AG09319 (cell line): ENCODE measurements around the gene NBPF1.
"Not testable (repeated sequence)": the region's sequence is repeated elsewhere in the genome, so short reads cannot be mapped to it uniquely, and the experiment has no call there.

Source experiments
- DNase-seq: peaks from one replicate; pipeline ENCODE4 v3.0.0-alpha.2; 2010; ENCODE audit warnings: low read depth; ENCODE audit errors: extremely low read depth
- TF ChIP-seq, protein P1 (sequence below): IDR thresholded peaks from 2 replicates; pipeline ENCODE4 v1.5.1; 2011; ENCODE audit warnings: low read depth, mild to moderate bottlenecking, inconsistent platforms, low read length, moderate library complexity

Gene NBPF1

DNA sequence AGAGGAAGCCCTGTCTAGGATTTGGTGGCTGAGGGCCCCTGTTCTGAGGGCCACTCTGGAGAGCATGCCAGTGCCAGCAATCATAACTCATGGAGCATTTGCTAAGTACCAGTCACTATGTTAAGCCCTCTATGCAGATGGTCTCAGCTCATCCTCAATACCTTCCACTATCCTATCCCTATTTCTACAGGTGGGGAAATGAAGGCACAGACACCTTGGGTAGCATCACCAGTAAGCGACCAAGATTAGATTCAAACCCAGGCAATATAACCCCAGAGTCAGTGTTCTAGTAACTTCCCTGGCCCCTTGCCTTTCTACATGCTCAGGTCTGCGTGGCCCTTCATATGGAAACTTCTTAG, 7.9 kb upstream of the NBPF1 start:
- TF ChIP-seq, protein P1, sequence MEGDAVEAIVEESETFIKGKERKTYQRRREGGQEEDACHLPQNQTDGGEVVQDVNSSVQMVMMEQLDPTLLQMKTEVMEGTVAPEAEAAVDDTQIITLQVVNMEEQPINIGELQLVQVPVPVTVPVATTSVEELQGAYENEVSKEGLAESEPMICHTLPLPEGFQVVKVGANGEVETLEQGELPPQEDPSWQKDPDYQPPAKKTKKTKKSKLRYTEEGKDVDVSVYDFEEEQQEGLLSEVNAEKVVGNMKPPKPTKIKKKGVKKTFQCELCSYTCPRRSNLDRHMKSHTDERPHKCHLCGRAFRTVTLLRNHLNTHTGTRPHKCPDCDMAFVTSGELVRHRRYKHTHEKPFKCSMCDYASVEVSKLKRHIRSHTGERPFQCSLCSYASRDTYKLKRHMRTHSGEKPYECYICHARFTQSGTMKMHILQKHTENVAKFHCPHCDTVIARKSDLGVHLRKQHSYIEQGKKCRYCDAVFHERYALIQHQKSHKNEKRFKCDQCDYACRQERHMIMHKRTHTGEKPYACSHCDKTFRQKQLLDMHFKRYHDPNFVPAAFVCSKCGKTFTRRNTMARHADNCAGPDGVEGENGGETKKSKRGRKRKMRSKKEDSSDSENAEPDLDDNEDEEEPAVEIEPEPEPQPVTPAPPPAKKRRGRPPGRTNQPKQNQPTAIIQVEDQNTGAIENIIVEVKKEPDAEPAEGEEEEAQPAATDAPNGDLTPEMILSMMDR: no peak

DNA sequence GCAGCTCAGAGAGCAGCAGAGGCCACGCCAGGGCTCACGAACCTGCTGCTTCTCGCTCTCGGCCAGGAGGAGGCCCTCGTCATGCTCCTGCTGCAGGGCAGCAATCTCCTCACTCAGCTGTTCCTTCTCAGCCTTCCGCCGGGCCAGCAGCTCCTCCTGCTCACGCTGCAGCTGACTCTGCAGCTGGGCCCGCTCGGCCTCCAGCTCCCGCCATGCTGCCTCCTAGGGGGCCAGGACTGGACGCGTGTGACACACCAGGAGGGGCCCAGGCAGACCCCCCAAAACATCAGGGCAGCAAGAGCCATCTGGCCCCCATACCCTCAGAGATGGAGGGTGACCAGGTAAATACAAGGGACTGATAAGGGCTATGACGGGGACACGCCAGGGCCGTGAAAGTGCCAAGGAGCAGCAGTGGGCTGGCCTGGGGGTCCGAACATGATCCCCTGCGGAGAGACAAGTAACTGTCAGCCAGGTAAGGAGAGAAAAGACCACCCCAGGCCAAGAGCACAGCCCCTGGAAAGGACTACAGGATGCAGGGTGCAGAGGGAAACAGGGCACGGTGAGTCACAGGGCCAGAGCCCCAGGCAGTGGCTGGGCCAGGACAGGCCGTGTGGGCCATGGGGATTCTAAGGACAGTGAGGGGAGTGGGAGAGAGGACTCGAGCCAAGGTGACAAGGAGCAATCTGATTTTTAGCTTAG, 6.6 kb upstream of the NBPF1 start:
- DNase-seq: not testable (repeated sequence)

More for the DNA sequence above, 7.9 kb upstream of the NBPF1 start:
- DNase-seq: no peak

DNA sequence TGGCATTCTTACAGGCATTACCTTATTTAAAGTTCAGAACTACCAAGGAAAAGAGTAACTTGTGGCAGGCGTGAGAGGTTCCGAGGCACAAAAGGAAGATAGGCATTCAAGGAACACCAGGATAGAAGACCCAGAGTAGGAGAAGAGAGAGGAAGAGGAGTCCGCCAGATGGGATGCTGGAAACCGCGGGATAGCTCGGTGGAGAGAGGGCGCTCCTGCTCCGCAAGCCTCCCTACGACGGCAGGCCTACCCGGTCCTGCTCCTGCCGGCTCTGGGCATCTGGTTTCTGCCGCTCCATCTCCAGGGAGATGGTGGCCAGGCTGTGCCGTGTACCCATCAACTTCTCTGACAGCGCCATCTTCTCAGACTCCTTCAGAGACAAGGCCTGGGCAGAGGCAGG, 5.4 kb upstream of the NBPF1 start:
- DNase-seq: no peak
- TF ChIP-seq, protein P1: no peak

DNA sequence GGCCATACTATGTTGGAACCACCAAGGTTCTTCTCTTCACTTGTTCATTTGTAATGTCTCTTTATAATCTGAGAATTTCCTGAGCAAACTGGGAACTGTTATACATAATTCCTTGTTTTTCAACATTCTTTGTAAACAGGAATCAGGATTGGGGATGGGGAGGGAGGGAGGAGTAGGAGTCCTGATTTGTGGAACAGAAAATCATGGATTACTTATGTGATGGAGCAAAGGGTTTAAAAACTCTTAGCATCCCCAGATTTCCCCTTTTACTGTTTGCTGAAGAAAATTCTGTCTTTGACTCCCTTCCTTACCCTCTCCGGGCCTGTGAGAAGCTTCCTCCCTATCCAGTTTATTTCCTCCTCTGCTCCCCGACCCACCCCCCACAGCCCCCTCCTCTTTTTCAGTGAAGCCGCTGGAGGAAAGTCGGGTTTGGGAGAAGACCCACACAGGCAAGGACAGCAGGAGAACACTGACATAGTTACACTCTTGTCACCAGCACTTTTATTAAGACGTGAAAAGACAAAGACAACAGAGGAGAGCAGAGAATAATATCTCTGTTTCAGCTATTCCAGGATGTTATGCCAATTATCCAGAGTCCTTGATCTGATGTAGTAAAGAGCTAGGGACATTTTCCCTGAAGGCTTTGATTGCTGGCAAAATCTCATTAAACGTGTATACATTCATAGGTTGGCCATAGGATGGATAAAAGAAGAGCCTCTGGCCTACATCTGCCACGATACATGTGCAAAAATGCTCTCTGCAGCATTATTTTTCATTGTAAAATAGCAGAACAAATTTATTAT, 4.6 kb upstream of the NBPF1 start:
- TF ChIP-seq, protein P1: no peak
- no peak for DNase-seq

DNA sequence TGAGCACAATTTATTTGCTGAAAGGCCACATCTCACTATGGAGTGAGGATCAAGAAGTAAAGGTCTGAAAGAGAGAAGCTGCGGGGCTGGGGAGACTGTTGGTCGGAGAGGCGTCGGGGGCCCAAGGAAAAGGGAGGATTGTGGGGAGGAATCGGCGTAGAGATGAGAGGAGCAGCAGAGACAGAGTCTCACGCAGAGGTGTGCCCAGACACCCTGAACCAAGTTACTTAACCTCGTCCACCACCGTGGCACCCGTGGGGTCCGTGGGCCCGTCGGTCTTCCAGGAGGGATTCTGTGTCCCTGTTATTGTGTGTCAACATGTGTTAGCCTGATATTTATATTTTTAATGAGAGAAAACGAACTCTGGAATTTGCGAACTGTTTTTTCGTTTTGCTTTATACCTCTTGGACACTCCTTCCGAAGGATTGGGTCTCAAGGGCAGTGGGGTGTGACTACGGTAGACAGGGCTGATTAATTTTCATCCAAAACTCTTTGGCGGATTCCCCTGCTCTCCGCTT, 3.8 kb upstream of the NBPF1 start:
- TF ChIP-seq, protein P1: no peak
- DNase-seq: no peak

DNA sequence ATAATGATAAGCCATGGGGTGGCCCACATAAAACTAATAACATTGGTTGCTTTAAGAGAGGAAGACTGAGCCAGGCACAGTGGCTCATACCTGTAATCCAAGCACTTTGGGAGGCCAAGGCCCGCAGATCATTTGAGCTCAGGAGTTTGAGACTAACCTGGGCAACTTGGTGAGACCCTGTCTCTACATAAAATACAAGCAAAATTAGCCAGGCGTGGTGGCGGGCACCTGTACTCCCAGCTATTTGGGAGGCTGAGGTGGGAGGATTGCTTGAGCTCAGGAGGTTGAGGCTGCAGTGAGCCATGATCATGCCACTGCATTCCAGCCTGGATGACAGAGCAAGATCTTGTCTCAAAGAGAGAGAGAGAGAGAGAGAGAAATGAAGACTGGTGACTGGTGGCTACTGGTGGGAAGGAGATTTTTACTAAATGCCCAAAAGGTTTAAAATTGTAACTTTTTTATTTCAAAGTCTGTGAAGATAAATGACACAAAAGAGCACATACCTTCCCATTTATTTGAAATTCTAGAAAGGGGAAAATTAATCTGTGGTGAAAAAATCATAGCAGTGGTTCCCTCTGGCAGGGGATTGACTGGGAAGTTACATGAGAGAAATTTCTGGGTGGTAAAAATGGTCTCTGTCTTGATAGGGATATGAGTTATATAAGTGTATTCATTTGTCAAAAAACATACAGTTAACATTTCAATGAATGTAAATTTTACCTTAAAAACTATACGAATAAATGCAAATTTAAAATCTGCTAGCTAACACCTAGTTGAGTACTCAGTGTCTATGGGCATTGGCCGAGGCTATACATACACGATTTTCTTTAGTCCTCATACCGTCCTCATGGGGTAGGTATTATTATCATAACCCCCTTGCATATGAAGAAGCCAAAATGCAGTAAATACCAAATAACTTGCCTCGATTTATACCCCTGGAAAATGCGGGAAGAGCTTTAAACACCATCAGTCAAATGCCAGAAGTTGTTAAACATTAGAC, 2.2 kb upstream of the NBPF1 start:
- TF ChIP-seq, protein P1: no peak
- DNase-seq: no peak
